ENCODE results near the gene NLRC5.
A peak's percentile ranks its signal among the peaks of the same experiment; 100 is the strongest.
"Not testable (repeated sequence)": the region's sequence is repeated elsewhere in the genome, so short reads cannot be mapped to it uniquely, and the experiment has no call there.

The NLRC5 gene

DNA sequence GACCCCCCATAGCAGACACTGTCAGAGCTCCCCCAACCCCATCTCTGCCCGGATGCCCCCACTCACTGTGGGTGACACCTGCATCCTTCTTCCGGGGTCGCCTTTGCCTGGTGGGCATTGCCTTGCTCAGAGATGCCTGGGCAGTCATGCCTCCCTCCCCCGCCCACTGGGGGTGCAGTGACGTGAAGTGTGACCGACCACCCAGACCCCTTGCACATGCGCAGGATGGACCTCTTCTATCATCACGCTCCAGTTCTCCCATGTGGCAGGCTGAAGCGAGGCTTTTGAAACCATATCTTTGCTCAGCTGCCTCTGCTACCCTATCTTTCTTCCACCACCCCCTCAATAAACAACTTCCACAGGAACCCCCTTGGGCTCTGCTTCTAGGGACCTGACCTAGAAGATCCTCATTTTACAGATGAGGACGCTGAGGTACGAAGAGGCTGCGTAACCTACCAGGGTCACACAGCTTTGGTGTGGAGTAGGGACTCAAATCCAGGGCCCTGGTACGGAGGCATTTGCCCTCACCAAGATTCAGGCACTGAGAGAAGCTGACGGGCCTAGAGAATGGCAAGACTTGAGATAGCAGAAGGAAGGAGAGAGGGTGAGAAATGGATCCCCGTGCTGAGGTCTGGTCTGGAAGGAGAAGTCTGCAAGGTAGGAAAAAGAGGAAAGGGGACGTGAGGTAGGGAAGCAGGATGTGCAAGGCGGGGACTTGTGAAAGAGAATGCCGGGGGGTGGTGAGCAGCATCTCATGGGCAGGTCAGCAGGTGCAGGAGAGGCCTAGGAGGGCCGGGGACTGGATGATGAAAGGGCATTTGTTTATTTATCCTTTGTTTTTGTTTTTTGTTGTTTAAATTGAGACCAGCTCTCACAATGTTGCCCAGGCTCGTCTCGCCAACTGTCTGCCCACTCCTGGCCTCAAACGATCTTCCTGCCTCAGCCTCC lies 14.4 kb downstream of the NLRC5 start:
- DNase-seq, result peak; percentile 43

DNA sequence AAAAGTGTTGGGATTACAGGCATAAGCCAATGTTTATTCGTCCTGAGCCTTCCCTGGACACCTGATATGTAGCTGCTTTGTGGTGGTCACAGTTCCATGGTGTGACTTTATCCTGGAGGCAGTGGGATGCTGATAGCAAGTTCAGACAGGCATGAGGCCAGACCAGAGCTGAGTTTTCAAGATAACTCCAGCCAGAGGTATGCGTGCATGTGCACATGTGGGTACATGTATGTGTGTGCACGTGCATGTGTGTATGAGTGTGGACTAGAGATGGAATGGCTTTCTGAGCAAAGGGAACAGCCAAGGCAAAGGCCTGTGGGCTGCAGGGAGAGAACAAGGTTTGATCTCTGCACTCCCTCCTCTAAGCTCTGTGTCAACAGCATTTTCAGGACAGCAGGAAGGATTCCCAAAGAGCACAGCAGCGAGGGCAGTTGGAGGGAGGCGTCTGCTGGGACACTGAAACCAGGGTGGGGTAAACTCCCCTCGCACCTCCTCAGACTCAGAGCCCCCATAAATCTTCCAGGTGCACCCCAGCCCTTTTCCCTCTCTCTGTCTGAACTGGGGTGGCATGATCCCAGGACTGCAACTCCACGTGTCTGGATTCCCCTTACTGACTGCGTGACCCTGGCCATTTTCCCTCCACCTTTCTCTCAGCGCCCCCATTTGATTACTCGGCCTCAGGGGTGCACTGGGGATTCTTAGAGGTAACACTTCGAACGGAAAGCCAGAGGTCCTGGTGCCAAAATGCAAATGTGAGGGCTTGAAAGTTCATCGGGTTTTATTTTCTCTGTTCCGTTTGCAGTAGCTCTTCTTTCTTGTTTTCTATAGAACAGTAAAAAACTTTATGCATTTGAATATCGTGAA lies 15.3 kb downstream of the NLRC5 start:
- peak; percentile 44 for DNase-seq

DNA sequence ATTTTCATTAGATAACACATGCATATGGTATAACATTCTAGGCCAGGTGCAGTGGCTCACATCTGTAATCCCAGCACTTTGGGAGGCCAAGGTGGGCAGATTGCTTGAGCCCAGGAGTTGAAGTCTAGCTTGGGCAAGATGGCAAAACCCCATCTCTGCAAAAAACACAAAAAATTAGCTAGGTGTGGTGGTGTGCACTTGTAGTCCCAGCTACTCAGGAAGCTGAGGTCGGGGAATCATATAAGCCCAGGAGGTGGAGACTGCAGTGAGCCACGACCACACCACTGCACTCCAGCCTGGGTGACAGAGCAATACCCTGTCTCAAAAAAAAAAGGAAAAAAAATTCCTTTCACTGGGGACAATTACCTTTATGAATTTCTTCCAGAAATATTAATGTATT lies 16.2 kb downstream of the NLRC5 start:
- DNase-seq, result not testable (repeated sequence)

DNA sequence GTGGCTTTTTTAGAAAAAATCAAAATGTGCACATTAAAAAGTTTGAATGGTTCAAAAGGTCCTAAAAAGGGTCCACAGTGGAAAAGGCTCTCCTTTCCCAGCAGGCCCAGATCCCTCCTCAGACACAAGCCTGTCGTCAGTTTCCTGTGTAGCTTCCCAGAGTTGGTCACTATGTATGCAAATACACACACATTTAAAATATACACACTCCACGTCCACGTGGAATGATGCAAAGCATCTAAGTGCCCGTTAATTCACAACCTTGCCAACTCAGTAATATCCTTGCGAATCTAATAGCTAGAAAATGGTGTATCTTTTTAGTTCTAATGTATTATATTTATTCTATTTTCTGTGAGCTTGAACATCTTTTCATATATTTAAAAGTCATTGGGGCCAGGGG lies 17.7 kb downstream of the NLRC5 start:
- no peak for DNase-seq

DNA sequence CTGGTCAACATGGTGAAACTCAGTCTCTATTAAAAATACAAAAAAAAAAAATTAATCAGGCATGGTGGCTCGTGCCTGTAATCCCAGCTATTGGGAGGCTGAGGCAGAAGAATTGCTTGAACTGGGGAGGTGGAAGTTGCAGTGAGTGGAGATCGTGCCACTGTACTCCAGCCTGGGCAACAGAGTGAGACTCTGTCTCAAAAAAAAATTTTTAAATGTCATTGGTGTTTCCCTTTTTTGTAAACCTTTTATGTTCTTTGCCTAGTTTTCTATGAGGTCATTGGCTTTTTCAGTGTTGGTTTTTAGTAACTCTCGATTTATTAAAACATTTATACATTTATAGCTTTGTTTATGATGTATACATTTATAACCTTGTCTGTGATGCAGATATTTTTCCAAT lies 18.2 kb downstream of the NLRC5 start:
- DNase-seq, result no peak

DNA sequence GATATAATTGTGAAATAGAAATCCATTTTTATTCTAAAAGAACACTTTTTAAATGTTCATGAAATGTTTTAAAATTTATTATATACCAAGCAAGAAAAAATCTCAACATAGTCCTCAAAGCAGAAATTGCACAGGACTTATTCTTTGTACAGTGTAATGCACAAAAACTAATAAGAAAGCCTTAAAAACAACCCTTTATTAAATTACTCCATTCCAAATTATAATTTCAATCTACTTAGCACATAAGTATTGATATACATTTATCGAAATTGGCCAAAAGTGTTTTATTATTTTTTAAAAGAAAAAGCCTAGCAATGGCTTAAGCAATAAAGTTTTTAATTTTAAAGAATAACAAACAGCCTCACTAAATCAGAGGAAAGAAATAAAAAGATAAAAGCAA lies 19.1 kb downstream of the NLRC5 start:
- no peak for DNase-seq

DNA sequence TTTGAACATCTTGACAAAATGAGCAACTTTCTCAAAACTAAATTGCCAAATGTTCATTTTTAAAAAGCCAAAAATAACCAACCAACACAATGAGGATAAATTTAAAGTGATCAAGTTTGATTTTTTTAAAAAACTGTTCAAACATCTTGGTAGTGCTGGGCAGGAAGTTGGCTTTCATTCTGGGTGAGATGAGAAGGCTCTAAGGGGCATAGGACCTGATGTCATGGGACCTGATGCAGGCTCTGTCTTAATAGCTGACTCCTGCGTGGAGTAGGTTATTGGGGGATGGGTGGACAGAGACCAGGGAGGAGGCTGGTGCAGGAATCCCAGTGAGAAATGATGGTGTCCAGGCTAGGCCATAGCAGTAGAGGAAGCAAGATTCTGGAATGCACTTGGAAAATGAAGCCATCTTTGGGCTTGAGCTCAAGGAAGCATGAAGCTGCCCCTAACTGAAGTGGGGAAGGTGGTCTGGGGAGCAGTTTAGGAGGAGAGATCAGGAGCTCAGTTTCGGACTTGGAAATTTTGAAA lies 20.4 kb downstream of the NLRC5 start:
- no peak for DNase-seq

- DNase-seq, result no peak
These were observed 23.0 kb downstream of the NLRC5 start for GRCh38 chr16:57012353-57012752.

DNA sequence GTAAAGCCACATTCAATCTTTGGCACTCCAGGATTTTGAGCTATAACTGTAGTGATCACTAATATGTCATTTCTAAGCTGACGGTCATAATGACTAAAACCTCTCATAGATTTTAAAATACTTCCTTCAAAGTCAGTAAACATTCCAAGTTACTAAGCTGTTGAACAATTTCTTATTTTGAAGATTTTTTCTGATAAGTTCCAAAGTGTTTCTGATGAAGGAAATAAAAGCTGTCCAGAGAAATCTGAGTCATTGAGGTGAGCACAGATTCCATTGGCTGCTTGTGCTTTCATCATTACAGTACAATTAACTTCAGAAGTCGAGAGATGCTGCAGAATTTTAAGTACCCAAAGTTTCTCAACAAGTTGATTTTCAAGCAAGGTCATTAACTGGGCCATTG lies 23.9 kb downstream of the NLRC5 start:
- no peak for DNase-seq

DNA sequence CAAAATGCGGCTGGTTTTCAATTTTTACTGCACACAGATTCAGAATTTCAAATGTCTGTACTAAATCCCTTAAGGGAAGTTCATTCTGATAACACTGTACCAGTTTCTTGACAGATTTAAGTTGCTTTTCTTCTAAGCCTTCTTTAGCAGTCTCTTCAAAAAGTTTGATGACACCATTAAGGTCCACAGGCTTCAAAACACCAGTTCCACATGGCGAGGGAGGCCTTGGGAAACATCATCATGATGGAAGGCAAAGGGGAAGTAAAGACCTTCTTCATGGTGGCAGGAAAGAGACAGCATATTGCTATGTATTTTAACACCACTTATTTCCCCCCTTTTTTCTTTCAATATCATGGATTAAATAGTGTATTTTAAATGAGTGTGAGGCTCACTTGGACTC lies 24.5 kb downstream of the NLRC5 start:
- DNase-seq, result no peak

GRCh38 chr16:57016301-57016700 lies 26.9 kb downstream of the NLRC5 start:
- DNase-seq, result no peak

DNA sequence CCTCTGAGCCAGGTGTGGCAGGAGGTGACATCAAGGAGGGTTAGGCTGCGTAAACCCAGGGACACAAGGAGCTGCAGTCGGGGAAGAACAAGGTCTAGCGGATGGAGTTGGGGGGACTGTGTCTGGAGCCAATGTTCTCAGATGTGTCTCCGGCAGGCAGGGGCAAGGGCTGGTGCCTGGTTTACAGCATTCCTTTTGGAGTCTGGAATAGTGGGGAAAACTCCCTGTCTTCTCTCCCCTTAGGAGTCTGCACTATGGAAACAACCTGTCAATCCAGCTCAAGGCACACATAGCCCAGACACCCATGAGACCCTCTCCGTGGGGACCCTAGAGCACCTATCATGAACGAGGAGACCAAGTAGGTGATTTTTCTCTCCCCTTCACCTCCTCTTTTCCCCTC lies 27.5 kb downstream of the NLRC5 start:
- DNase-seq, result no peak

GRCh38 chr16:57017251-57017650 lies 27.9 kb downstream of the NLRC5 start:
- DNase-seq, result no peak

DNA sequence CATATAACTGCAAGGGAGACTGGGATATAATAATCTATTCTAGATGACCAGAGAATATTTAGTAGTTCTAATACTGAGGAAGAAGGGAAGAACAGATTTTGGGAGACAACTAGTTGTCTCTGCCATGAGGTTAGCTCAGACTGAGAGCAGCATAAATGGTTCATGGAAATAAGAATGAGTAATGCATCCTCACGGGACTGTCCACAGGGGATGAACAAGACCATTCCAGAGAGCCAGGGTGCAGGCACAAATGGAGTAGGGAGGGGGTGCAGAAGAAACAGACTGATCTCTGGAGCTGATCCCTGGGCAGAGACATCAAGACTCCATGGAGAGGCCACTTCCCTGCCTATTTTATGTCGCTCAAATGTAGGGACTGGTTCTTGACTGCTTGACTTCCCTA lies 30.4 kb downstream of the NLRC5 start:
- no peak for DNase-seq

GRCh38 chr16:57020651-57021050 lies 31.3 kb downstream of the NLRC5 start:
- DNase-seq, result no peak

- no peak for DNase-seq
These were observed 32.4 kb downstream of the NLRC5 start for GRCh38 chr16:57021757-57022156.

DNA sequence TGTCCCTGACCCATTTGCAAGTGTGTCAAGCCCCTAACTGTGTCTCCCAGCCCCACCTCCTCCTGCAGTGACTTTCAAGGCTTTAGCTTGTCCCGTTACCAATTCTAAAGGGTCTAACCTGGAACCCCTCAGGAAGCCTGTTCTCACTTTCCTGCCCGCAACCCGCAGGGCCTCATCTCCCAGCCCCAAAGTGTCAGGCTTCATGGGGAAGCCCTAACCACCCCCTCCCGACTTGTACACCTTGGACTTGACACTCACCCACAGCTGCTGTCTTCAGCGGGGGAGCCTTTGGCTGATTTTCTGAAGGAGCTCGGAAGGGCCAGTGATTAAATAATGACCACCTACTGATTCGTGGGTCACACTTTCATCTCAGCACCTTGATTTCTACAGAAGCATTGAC lies 33.1 kb downstream of the NLRC5 start:
- no peak for DNase-seq

GRCh38 chr16:57023541-57024249 lies 34.3 kb downstream of the NLRC5 start:
- DNase-seq, result no peak

- no peak for DNase-seq
These were observed 35.7 kb downstream of the NLRC5 start for GRCh38 chr16:57024894-57025680.

- no peak for DNase-seq
These were observed 36.8 kb downstream of the NLRC5 start for GRCh38 chr16:57025941-57026777.

- DNase-seq, result no peak
These were observed 37.4 kb downstream of the NLRC5 start for GRCh38 chr16:57026778-57027062.

Measured in DMS53 (cell line).